ENCODE results near the gene MPRIP. TPM values are rescaled to one million over a fixed set of nuclear protein-coding genes. Genes with fewer than 3 reads are reported as not detected.

MPRIP gene
- total and polyA plus RNA-seq, 2 donors (not counting 1 experiment from before 2014, with no cell fraction given), result 130 to 299 TPM

GRCh38 chr17:17220529-17220928, 178.3 kb downstream of the MPRIP start:
- Histone ChIP-seq H3K27ac (ENCODE audit: low read length in 2 of 2) (no peak overlapping the region), H3K4me3 (ENCODE audit: control extremely low read depth in 1 of 5, extremely low read depth in 1 of 5, insufficient read depth in 1 of 5, low read depth in 2 of 5, low read length in 4 of 5) (no peak overlapping the region), H3K27me3 (replicated peaks in 1 of 4; ENCODE audit: control extremely low read depth in 1 of 4, control insufficient read depth in 3 of 4, insufficient read depth in 4 of 4, low read length in 3 of 4) (no peaks in the 10 kb centered on the region), H3K9ac (ENCODE audit: low read length) (no peak overlapping the region), H3K4me2 (replicated peaks; ENCODE audit: low read depth, low read length, poor library complexity, severe bottlenecking) (no peak overlapping the region), H3K36me3 (replicated peaks in 1 of 2; ENCODE audit: control extremely low read depth in 1 of 2, control insufficient read depth in 1 of 2, extremely low read depth in 1 of 2, insufficient read depth in 2 of 2, low read length in 1 of 2) (peaks cover 1 to 82% of the 10 kb centered on the region in 2 experiments), H3K79me2 (ENCODE audit: control insufficient read depth, insufficient read depth, low read length) (peaks cover 3% of the 10 kb centered on the region), H2AFZ (ENCODE audit: insufficient read depth, low read depth, low read length, poor library complexity, severe bottlenecking) (no peak overlapping the region), H3K4me1 (ENCODE audit: control insufficient read depth in 2 of 2, insufficient read depth in 2 of 2, low read length in 2 of 2) (no peaks in the 10 kb centered on the region), H3K9me3 (ENCODE audit: control extremely low read depth in 1 of 3, control insufficient read depth in 2 of 3, insufficient read depth in 1 of 3, low read length in 2 of 3) (no peaks in the 10 kb centered on the region), H4K20me1 (ENCODE audit: control insufficient read depth, insufficient read depth, low read length, poor library complexity, severe bottlenecking) (no peaks in the 10 kb centered on the region)
- 98% methylated on average over 8 of the region's 8 CpGs for WGBS (ENCODE audit: insufficient coverage)
- ChIA-PET CTCF (no interaction called here), POLR2A (no interaction called here)
- Mint-ChIP-seq H3K4me3 (no peak overlapping the region), H3K9me3 (ENCODE audit: insufficient read depth) (no peaks in the 10 kb centered on the region), H3K27ac (no peak overlapping the region), H3K27me3 (no peaks in the 10 kb centered on the region), H3K4me1 (no peaks in the 10 kb centered on the region)
- no peak for TF ChIP-seq EZH2 (IDR thresholded peaks at IDR 0.05; ENCODE audit: borderline replicate concordance, insufficient read depth, low read depth, low read length, poor library complexity, severe bottlenecking)
- TF ChIP-seq, protein P1, sequence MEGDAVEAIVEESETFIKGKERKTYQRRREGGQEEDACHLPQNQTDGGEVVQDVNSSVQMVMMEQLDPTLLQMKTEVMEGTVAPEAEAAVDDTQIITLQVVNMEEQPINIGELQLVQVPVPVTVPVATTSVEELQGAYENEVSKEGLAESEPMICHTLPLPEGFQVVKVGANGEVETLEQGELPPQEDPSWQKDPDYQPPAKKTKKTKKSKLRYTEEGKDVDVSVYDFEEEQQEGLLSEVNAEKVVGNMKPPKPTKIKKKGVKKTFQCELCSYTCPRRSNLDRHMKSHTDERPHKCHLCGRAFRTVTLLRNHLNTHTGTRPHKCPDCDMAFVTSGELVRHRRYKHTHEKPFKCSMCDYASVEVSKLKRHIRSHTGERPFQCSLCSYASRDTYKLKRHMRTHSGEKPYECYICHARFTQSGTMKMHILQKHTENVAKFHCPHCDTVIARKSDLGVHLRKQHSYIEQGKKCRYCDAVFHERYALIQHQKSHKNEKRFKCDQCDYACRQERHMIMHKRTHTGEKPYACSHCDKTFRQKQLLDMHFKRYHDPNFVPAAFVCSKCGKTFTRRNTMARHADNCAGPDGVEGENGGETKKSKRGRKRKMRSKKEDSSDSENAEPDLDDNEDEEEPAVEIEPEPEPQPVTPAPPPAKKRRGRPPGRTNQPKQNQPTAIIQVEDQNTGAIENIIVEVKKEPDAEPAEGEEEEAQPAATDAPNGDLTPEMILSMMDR (IDR thresholded peaks at IDR 0.05), result no peak
- DNase-seq, result no peak
- intact Hi-C loops (cut with micrococcal nuclease), result no loop called here
- no peak for ATAC-seq (ENCODE audit: low read depth)

- H3K27me3 Mint-ChIP-seq, result no peaks in the 10 kb centered on the region
- ATAC-seq (ENCODE audit: low read depth) (no peak), DNase-seq (no peak)
- Histone ChIP-seq H3K4me1 (ENCODE audit: control insufficient read depth in 2 of 2, insufficient read depth in 2 of 2, low read length in 2 of 2) (no peaks in the 10 kb centered on the region), H3K27me3 (replicated peaks in 1 of 4; ENCODE audit: control extremely low read depth in 1 of 4, control insufficient read depth in 3 of 4, insufficient read depth in 4 of 4, low read length in 3 of 4) (no peaks in the 10 kb centered on the region), H3K36me3 (replicated peaks in 1 of 2; ENCODE audit: control extremely low read depth in 1 of 2, control insufficient read depth in 1 of 2, extremely low read depth in 1 of 2, insufficient read depth in 2 of 2, low read length in 1 of 2) (peaks cover 1 to 83% of the 10 kb centered on the region in 2 experiments), H3K9ac (ENCODE audit: low read length) (no peak overlapping the region), H3K4me2 (replicated peaks; ENCODE audit: low read depth, low read length, poor library complexity, severe bottlenecking) (no peak overlapping the region), H3K79me2 (ENCODE audit: control insufficient read depth, insufficient read depth, low read length) (peaks cover 3% of the 10 kb centered on the region), H3K27ac (ENCODE audit: low read length in 2 of 2) (no peak overlapping the region), H2AFZ (ENCODE audit: insufficient read depth, low read depth, low read length, poor library complexity, severe bottlenecking) (no peak overlapping the region), H3K4me3 (ENCODE audit: control extremely low read depth in 1 of 5, extremely low read depth in 1 of 5, insufficient read depth in 1 of 5, low read depth in 2 of 5, low read length in 4 of 5) (no peak overlapping the region), H4K20me1 (ENCODE audit: control insufficient read depth, insufficient read depth, low read length, poor library complexity, severe bottlenecking) (no peaks in the 10 kb centered on the region), H3K9me3 (ENCODE audit: control extremely low read depth in 1 of 3, control insufficient read depth in 2 of 3, insufficient read depth in 1 of 3, low read length in 2 of 3) (no peaks in the 10 kb centered on the region)
- H3K27ac Mint-ChIP-seq, result no peak overlapping the region
- ChIA-PET POLR2A (no interaction called here), CTCF (no interaction called here)
- TF ChIP-seq, protein P1 (IDR thresholded peaks at IDR 0.05), result no peak
- no peak for TF ChIP-seq EZH2 (IDR thresholded peaks at IDR 0.05; ENCODE audit: borderline replicate concordance, insufficient read depth, low read depth, low read length, poor library complexity, severe bottlenecking)
- H3K4me1 Mint-ChIP-seq, result no peaks in the 10 kb centered on the region
- WGBS (ENCODE audit: insufficient coverage), result 97% methylated on average over 18 of the region's 22 CpGs
- intact Hi-C loops (cut with micrococcal nuclease), result no loop called here
- no peaks in the 10 kb centered on the region for H3K9me3 Mint-ChIP-seq (ENCODE audit: insufficient read depth)
- no peak overlapping the region for H3K4me3 Mint-ChIP-seq
Measured at GRCh38 chr17:17221329-17221728, 179.1 kb downstream of the MPRIP start.
